NCI-H2171 treated with DMSO at 0.1 percent for 48 hours (cell line): ENCODE measurements around the gene PDSS1.
A peak's percentile ranks its signal among the peaks of the same experiment; 100 is the strongest.

Experiments used
- DNase-seq: peaks from one replicate; lab custom pipeline; 2025; lab: John Stamatoyannopoulos, UW

The PDSS1 gene

DNA sequence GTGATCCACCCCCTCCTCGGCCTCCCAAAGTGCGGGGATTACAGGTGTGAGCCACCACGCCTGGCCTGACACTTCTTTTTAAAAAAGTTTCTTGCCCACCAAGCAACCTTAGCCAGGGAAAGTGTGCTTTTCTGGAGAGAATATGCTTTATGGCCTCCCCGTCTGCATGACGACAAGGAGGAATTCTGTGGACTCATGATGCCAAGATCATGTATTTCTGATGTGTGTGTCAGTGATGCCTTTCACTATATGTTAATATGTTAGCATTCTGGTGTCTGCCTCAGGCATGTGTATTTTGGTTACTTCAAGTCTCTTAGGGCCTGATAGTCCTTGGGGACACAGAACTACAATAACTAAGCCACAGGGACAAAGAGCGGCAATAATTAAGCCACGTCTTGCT lies 2.1 kb downstream of the PDSS1 start:
- no peak for DNase-seq

GRCh38 chr10:26700884-26701630 lies 3.6 kb downstream of the PDSS1 start:
- DNase-seq = no peak

GRCh38 chr10:26703096-26703495 lies 5.6 kb downstream of the PDSS1 start:
- DNase-seq = no peak

DNA sequence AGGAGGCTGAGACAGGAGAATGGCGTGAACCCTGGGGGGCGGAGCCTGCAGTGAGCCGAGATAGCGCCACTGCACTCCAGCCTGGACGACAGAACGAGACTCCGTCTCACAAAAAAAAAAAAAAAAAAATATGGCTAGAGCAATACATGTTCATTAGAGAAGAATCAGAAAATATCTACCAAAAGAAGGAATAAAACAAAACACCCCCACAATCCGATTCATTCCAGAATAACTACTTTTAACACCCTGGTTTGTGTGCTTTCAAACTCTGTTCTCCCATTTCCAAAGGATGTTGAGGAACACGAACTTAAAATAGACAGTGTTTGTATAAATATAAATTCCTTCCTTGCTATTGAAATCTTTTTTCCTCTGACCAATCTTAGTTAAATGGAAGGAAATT lies 6.5 kb downstream of the PDSS1 start:
- no peak for DNase-seq

DNA sequence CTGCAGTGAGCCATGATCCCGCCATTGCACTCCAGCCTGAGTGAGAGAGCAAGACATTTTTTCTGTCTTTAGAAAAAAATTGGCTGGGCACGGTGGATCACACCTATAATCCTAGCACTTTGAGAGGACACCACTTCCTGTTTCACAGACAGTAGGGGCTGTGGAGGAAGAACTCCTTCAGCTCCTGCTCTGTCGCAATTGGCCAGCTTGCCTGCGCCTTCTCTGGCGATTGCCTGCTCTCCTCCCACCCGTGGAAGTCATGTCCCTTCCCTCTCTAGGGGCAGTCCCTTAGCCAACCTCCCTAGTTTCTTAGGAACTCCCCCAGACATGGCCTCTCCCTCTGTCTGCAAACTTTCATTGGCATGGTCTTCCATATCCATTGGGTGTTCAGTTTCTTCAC lies 8.7 kb downstream of the PDSS1 start:
- DNase-seq = no peak

DNA sequence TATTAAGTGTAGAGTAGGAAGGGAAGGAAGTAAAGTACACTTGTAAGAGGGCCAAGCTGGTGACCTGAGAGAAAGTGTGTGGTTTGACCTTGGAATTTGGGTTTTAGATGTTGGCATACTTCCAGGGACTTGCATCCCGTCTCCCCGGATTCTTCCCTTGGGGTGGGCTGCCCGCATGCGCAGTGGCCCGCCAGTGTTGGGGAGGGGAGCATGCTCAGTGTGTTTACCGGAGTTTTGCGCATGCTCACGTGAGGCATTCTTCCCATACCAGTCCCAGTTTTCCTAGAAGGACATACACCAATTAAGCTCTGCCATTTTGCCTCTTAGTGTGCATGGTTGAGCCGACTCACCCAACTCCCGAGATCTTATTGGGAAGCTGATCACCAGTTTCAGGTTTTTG lies 9.4 kb downstream of the PDSS1 start:
- no peak for DNase-seq

DNA sequence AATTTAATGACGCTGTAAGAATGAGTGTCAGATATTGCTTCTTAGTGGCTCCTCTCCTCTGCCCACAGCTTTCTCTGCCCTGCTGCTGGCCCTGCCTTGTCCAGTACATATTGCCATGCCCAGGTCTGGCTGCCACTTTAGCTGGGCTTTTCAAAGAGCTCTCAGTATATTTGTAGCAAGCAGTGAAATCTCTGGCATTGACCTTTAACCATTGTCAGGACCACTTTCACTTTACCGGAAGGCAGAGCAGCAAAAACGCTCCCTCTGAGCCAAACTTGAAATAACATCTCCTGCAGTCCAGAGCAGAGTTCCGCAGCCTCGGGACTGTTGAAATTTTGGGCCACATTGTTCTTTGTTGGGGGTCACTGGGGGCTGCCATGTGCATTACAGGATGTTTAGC lies 13.8 kb downstream of the PDSS1 start:
- no peak for DNase-seq

DNA sequence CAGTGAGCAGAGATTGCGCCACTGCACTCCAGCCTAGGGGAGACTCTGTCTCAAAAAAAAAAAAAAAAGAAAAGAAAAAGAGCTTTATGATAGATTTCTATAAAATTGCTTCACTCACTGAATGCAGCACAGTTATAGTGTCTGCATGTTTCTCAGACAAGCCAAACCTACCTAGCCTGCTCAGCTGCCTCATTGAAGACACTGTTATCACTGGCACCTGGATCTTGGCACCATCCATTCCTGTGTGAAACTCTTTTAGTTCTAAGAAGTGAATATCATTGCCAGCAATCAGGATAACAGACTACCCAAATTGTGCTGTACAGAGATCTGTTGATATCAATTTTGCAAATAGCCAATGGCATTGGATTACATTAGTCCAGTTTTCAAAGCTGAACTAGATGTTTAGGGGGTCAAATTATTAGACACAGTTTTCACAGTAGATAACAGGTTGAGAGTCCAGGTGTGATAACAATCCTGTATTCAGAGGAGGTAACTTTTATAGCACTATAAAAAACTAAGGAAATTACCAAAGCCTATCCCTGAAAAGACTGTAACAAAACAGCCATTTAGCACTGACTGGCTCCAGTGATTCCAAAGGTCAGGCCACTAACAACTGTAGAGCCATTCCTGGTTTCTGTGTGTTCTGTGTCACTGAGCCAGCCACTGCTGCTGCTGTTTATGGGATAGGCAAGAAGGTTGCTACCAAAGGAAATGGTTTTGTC lies 17.1 kb downstream of the PDSS1 start:
- DNase-seq = no peak

GRCh38 chr10:26715137-26715487 lies 17.6 kb downstream of the PDSS1 start:
- DNase-seq = no peak

DNA sequence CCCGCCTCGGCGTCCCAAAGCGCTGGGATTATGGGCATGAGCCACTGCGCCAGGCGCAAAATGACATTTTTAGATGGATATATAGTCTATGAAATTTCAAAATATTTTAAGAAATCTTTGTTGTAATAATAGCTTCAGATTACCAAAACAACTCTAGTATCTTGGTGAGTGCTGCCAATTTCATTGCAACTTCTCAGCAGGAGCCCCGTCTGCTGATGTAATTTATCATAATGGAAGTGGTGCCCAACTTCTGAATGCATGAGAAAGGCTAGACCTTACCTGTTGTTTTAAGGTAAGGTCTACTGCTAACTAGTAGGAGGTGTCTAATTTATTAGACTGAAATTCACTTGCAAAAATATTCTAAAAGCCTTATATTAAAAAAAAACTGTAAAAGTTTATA lies 20.0 kb downstream of the PDSS1 start:
- no peak for DNase-seq

DNA sequence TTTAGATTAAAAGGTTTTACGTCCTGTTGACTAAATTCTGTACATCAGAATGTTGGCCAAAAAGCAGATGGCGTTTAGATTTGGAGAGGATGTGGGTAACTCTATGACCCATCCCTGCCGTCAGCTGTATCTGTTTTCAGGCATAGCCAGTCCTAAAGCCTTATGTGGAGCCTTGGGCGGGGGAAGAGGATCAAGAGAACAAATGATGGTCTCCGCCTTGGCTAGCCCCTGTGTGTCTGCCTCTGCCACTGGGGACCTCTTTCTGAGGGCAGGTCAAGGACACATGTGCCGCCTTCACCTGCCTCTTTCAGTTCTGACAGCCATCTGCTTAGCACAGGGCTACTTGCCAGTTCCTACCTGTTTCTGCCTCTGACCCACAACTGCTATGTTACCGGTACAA lies 24.1 kb downstream of the PDSS1 start:
- DNase-seq = no peak

DNA sequence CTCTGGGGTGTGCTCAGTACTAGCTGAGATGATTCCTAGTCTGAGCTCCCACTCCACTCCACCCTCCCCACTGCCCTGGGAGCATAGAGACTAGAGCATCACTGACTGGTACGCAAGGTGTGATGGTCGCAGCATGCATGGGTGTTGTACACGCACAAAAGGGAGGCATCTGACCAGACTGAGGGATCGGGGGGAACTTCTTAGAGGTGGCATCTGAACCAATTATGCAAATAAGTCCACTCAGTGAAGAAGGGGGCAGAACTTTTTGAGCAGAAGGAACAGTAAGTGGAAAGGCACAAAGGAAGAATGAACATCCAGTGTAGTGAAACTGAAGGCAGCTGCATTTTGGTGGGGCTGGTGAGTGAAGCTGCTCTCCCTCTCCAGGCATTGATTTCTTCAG lies 25.5 kb downstream of the PDSS1 start:
- no peak for DNase-seq

GRCh38 chr10:26725837-26726727 lies 28.6 kb downstream of the PDSS1 start:
- peak; percentile 32 for DNase-seq

DNA sequence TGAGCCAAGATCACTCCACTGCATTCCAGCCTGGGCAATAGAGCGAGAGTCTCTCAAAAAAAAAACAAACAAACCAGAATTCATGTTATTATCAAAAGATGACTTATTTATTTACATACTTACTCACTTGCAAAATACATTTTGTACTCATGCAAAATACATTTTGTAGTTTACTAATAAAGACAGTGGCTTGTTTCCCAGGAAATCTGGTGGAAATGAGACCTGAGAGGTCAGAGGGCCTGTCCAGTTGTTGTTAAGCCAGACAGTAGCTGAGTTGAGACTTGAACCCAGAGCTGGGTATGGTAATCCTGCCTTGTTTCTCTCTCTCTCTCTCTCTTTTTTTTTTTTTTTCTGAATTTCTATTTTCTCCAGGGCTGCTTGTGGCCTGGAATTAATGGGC lies 29.5 kb downstream of the PDSS1 start:
- no peak for DNase-seq

DNA sequence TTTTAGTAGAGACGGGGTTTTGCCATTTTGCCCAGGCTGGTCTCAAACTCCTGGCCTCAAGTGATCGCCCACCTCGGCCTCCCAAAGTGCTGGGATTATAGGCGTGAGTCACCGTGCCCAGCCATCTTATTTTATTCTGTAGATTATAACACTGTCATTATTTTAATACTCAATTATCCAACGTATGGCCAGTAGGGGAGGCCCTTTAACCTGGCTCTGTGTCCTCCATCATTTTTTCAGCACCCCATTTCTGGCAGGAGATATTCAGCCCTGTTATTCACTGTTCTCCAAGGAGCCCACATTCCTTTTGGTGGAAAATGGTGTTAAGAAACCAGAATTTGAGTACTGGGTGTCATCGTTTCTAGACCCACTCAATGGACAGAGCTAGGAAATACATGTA lies 31.5 kb downstream of the PDSS1 start:
- no peak for DNase-seq

GRCh38 chr10:26729395-26729794 lies 31.9 kb downstream of the PDSS1 start:
- DNase-seq = no peak

GRCh38 chr10:26730552-26730951 lies 33.1 kb downstream of the PDSS1 start:
- DNase-seq = no peak

- no peak for DNase-seq
These were observed 36.5 kb downstream of the PDSS1 start for GRCh38 chr10:26733750-26734568.

DNA sequence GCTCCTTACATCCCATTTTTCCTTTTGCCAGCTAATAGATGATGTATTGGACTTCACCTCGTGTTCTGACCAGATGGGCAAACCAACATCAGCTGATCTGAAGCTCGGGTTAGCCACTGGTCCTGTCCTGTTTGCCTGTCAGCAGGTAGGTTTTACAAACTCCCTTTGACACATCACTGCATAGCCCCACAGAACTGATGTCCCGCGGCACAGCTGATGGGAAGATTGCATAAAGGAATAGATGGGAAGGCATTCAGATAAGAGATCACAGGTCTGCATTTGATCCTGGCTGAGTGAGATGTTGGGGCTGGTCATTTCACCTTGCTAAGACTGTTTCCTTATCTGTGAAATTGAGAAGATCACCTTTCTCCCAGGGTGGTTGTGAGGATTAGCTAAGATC lies 37.9 kb downstream of the PDSS1 start:
- DNase-seq = no peak

DNA sequence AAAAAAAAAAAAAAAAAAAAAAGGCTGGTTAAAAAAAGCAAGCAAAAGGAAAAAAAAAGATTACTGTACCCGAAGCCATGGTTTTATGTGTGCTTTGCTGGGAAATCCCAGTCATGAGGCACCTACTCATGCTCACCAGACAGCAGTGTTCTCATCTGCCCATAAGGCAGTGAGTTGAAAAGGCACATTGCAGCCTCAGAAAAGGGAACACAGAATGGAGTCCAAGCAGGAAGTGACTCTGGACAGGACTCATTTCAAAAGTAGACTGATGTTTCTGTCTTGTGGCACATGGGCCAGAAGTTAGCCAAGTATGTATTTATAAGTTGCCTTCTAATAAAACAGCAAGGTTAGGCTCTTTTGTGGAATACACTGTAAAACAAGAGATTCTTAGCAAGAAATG lies 40.2 kb downstream of the PDSS1 start:
- no peak for DNase-seq

- no peak for DNase-seq
These were observed 40.9 kb downstream of the PDSS1 start for GRCh38 chr10:26738301-26738911.
